Karpas-422 (cell line): Measurements from ENCODE around the gene TMEM229B. TPM values are rescaled to one million over a fixed set of nuclear protein-coding genes. Genes with fewer than 3 reads are reported as not detected.

Experiments used
- DNase-seq: peaks from one replicate; pipeline ENCODE4 v3.0.0-alpha.2; 2015
- H2AFZ ChIP-seq: fragments of 200-600 bp; sonication (generic); 2 replicates; pipeline ENCODE4 v1.6.1; 2014; ENCODE audit warnings: antibody characterized with exemption, low read length, mixed read lengths
- H3K27ac ChIP-seq: fragments of 200-600 bp; sonication (generic); 2 replicates; pipeline ENCODE4 v1.5.1; 2014; ENCODE audit warnings: mild to moderate bottlenecking, low read length, moderate library complexity
- H3K27me3 ChIP-seq: fragments of 200-600 bp; sonication (generic); 2 replicates; pipeline ENCODE4 v1.6.1; 2014; ENCODE audit warnings: low read length, mixed read lengths
- H3K36me3 ChIP-seq: fragments of 200-600 bp; sonication (generic); 2 replicates; pipeline ENCODE4 v1.6.1; 2014; ENCODE audit warnings: low read length, mixed read lengths; ENCODE audit not compliant: insufficient read depth
- H3K4me1 ChIP-seq: fragments of 200-600 bp; sonication (generic); 2 replicates; pipeline ENCODE4 v1.6.1; 2014; ENCODE audit warnings: mild to moderate bottlenecking, low read length, mixed read lengths
- H3K4me2 ChIP-seq: fragments of 200-600 bp; sonication (generic); 2 replicates; pipeline ENCODE4 v1.6.1; 2014; ENCODE audit warnings: low read length, low read depth, mild to moderate bottlenecking; ENCODE audit not compliant: poor library complexity, severe bottlenecking
- H3K4me3 ChIP-seq: fragments of 200-600 bp; sonication (generic); 2 replicates; pipeline ENCODE4 v1.5.1; 2014; ENCODE audit warnings: mild to moderate bottlenecking, antibody characterized with exemption, low read length, mixed read lengths
- H3K79me2 ChIP-seq: fragments of 200-600 bp; sonication (generic); 2 replicates; pipeline ENCODE4 v1.6.1; 2014; ENCODE audit warnings: mild to moderate bottlenecking, low read length, mixed read lengths
- H3K9ac ChIP-seq: fragments of 200-600 bp; sonication (generic); 2 replicates; pipeline ENCODE4 v1.6.0; 2014; ENCODE audit warnings: low read length
- H3K9me2 ChIP-seq: fragments of 200-600 bp; sonication (generic), shearing (Covaris generic); replicated peaks from 2 replicates; pipeline ENCODE4 v1.6.0; 2014; ENCODE audit warnings: mild to moderate bottlenecking, low read length, moderate library complexity; ENCODE audit not compliant: insufficient read depth
- H3K9me3 ChIP-seq: fragments of 300-700, 200-600 bp; sonication (generic); 2 replicates; pipeline ENCODE4 v1.6.1; 2014; ENCODE audit warnings: low read length, mixed read lengths
- H4K20me1 ChIP-seq: fragments of 200-600 bp; sonication (generic); 2 replicates; pipeline ENCODE4 v1.6.1; 2014; ENCODE audit warnings: mild to moderate bottlenecking, antibody characterized with exemption, low read length, low read depth; ENCODE audit not compliant: insufficient read depth
- total RNA-seq: library from RNA; depleted of rRNA; stranded (reverse); fragments of >200 nt; shearing (Covaris generic); gene quantifications from 2 replicates; pipeline ENCODE4 v1.2.3, GENCODE V29; 2014; ENCODE audit warnings: low replicate concordance; rRNA removed

Gene TMEM229B
- 60.2 and 84.7 TPM in 2 replicates for total RNA-seq

DNA sequence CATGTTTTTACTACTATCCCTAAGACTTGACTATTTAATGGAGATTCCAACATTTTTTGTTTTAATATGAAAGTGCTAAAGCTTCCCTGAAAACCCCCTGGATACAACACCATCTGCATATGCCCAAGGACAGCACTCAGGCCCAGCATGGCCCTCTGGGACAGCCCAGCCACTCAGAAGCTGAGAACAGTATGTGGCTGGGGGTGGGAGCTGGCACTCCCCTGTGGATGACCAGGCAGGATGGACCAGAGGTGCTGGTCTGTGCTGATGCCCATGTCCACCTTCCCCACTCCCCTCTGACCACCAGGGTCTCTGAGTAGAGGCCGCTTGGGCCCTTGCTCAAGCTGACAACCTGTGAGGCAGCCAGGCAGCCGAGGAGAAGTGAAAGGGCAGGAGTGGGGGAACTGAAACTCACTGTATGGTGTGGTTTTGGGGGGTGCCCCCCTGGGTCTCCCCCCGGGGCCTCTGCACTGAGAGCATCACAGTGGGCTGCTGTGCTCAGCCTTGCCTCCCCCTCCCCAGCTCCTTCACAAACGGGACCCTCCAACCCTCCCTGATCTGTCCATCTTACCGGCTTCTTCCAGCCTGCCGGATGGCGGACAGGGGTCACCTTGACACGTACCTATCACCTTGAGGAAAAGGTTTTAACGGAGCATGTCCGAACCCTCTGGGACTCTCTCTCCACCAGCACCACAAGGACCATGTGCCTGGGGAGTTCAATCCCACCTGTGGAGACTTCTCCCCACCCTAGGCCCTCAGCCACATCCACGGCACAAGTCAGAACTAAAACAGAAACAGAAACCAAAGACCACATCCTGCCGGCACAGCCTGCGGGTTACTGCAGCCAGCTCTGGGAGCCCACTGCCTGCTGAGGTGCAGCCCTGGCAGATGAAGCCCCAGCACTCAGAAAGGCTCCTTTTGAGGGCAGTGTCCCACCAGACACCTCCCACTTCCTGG lies at the start of gene TMEM229B:
TMEM229B (minus strand) TSS at position 785 of the 957 bp plus-strand sequence. CDS start 14,798 bp downstream, outside the sequence.
- peaks cover 19% of the 10 kb centered on the region; the same call in 1 of the 2 replicates for H3K79me2 ChIP-seq
- H3K27me3 ChIP-seq, result no peaks in the 10 kb centered on the region
- H3K4me2 ChIP-seq, result peak within 1 kb of the TSS; percentile 79
- peaks cover 1% of the 10 kb centered on the region; the same call in 1 of the 2 replicates for H3K9me3 ChIP-seq
- peaks cover 20% of the 10 kb centered on the region for H3K36me3 ChIP-seq
- no peaks in the 10 kb centered on the region for H3K9me2 ChIP-seq
- peak within 1 kb of the TSS; percentile 64 for H3K4me3 ChIP-seq
- H4K20me1 ChIP-seq, result no peaks in the 10 kb centered on the region
- peaks cover 73% of the 10 kb centered on the region for H3K4me1 ChIP-seq
- peak; percentile 98 for DNase-seq
- peak within 1 kb of the TSS; percentile 95 for H3K27ac ChIP-seq
- H2AFZ ChIP-seq, result no peak within 1 kb of the TSS; the same call in 1 of the 2 replicates
- peak within 1 kb of the TSS; percentile 81 for H3K9ac ChIP-seq

DNA sequence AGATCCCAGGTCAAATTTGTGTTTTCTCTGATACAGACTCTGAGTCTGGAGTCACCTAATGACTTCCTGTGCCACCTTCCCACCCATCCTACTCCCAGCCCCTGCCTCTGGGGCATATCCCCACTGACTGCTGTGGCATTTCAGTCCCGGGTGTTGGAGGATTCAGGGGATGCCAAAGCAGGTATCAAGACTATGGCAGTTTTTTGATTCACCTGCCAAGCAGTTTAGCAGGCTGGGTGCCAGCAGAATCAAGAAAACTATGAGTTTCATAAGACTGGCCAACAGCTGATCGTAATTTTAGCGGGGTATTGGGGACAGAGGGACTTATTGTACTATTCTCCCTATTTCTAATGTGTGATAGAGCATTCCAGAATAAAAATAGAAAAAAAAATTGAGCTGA lies 49.2 kb upstream of the TMEM229B start:
- no peaks in the 10 kb centered on the region for H3K9me2 ChIP-seq
- no peak overlapping the region for H3K4me3 ChIP-seq
- H4K20me1 ChIP-seq, result no peaks in the 10 kb centered on the region
- H3K4me2 ChIP-seq, result no peak overlapping the region
- no peaks in the 10 kb centered on the region for H3K9me3 ChIP-seq
- peaks cover 8% of the 10 kb centered on the region for H3K4me1 ChIP-seq
- H2AFZ ChIP-seq, result no peak overlapping the region
- no peaks in the 10 kb centered on the region for H3K36me3 ChIP-seq
- H3K9ac ChIP-seq, result no peak overlapping the region
- peaks cover 4% of the 10 kb centered on the region; the same call in 1 of the 2 replicates for H3K27me3 ChIP-seq
- H3K79me2 ChIP-seq, result no peaks in the 10 kb centered on the region
- no peak overlapping the region for H3K27ac ChIP-seq
- DNase-seq, result no peak

DNA sequence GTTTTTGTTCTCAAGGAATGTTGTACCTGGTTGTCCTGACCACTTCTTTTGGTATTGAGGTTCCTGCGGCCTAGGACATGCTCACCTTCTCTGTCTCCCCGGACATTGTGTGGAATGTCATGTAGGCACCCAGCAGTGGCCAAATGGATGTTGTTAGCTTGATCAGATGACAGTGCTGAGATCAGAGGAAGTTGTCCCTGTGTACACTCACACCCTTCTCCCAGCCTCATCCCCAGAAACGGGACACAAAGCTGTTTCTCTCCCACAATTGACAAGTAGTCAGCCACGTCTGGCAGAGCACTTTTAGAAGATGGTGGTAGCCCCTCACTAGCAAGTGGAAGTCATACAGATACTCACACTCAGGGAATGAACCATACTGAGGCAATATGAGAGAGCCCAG lies 47.6 kb upstream of the TMEM229B start:
- no peaks in the 10 kb centered on the region for H4K20me1 ChIP-seq
- no peak overlapping the region for H3K27ac ChIP-seq
- H3K4me3 ChIP-seq, result no peak overlapping the region
- no peaks in the 10 kb centered on the region for H3K36me3 ChIP-seq
- no peak overlapping the region for H3K9ac ChIP-seq
- H3K9me3 ChIP-seq, result no peaks in the 10 kb centered on the region
- H3K27me3 ChIP-seq, result peaks cover 4% of the 10 kb centered on the region; the same call in 1 of the 2 replicates
- no peaks in the 10 kb centered on the region for H3K9me2 ChIP-seq
- H2AFZ ChIP-seq, result no peak overlapping the region
- no peaks in the 10 kb centered on the region for H3K79me2 ChIP-seq
- H3K4me1 ChIP-seq, result peaks cover 12% of the 10 kb centered on the region
- no peak for DNase-seq
- no peak overlapping the region for H3K4me2 ChIP-seq

DNA sequence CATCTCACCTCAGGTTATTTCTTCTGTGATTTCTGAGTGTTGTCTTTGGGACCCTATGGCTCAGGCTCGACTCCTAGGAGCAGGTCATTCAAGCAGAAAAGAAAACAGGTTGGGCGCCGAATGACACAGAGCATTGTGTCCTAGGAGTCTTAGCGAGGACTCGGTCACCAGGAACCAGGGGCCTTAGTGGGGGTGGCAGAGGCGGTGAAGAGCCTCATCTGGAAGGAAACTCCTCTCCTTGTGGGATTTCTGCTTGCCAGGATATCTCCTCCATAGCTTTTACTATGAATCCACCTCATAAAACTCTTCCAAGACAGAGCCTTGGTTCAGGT lies 45.2 kb upstream of the TMEM229B start:
- Histone ChIP-seq H3K9ac (0 out of 2 replicates have a peak overlapping the region, but pooled peaks have one; percentile 54), H4K20me1 (no peaks in the 10 kb centered on the region), H3K9me2 (no peaks in the 10 kb centered on the region), H3K4me3 (peak overlapping the region; percentile 68), H3K4me1 (peaks cover 12% of the 10 kb centered on the region), H3K36me3 (no peaks in the 10 kb centered on the region), H3K27ac (no peak overlapping the region), H3K9me3 (no peaks in the 10 kb centered on the region), H3K4me2 (peak overlapping the region; percentile 74), H3K79me2 (no peaks in the 10 kb centered on the region), H3K27me3 (peaks cover 4% of the 10 kb centered on the region; the same call in 1 of the 2 replicates), H2AFZ (no peak overlapping the region; the same call in 1 of the 2 replicates)
- DNase-seq, result no peak

DNA sequence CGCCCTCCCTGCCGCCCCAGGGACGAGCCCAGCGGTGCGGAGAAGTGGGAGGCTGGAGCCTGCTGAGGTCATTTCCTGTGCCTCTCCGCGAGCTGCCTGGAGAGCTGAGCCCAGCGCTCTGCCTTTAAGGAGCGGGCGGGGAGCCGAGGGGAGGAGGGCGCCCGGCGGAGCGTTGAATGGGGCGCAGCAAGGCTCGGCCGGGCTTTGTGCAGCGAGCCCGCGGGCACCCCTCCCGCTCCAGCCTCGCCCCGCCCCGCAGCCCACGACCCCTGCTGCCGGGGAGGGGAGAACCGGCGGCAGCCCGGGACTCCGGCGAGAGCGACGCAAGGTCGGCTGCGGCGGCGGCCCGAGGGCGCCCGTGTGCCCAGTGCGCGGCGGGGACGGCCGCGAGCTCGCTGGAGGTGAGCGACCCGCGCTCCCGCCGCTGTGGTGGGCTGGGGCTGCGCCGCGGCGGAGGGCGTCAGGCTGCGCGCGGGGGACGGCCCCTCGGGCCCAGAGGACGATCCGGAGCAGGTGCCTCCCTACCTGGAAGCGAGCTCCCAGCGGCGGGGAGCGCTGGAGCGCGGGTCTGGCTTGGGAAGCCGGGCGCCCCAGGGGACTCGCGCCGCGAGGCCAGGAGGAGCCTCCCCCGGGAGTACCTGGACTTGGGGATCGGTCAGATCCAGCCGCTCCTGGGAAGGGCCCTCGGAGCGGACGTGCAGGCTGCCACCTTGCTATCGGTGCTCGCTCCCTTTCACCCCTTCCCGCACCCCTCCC lies 44.7 kb upstream of the TMEM229B start, which contains the start of gene PLEKHH1:
PLEKHH1 (plus strand) TSS at position 293 of the 756 bp plus-strand sequence. CDS start 8,578 bp downstream, outside the sequence.
- peak within 1 kb of the TSS; percentile 74 for H3K4me2 ChIP-seq
- H4K20me1 ChIP-seq, result no peaks in the 10 kb centered on the region
- H3K4me3 ChIP-seq, result peak within 1 kb of the TSS; percentile 68
- H3K27me3 ChIP-seq, result peaks cover 4% of the 10 kb centered on the region; the same call in 1 of the 2 replicates
- H3K4me1 ChIP-seq, result peaks cover 14% of the 10 kb centered on the region
- H2AFZ ChIP-seq, result peak within 1 kb of the TSS; percentile 61; the same call in 1 of the 2 replicates
- no peaks in the 10 kb centered on the region for H3K79me2 ChIP-seq
- peak within 1 kb of the TSS; percentile 54 for H3K9ac ChIP-seq
- H3K27ac ChIP-seq, result no peak within 1 kb of the TSS
- H3K9me3 ChIP-seq, result no peaks in the 10 kb centered on the region
- peak; percentile 84 for DNase-seq
- H3K9me2 ChIP-seq, result no peaks in the 10 kb centered on the region
- H3K36me3 ChIP-seq, result no peaks in the 10 kb centered on the region

DNA sequence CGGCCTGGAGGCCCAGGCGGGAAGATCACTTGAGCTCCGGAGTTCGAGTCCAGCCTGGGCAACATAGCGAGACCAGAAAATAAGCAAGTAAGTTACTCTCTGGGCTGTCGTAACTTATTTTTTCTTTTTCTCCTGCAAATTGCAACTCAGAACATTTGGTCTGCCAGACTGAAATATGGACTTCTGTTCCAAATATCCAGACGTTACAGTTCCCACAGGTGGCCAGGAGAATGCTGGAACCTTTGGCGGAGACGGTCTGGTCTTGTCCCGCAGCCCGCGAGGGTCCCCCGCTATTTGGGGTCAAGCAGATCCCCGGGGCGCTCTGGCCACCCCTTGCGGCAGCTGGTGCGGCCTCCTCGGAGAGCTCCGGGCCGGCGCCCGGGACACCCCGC lies 44.1 kb upstream of the TMEM229B start:
- H4K20me1 ChIP-seq, result no peaks in the 10 kb centered on the region
- peaks cover 4% of the 10 kb centered on the region; the same call in 1 of the 2 replicates for H3K27me3 ChIP-seq
- H3K4me2 ChIP-seq, result peak overlapping the region; percentile 74
- H3K9me2 ChIP-seq, result no peaks in the 10 kb centered on the region
- no peak for DNase-seq
- peak overlapping the region; percentile 68 for H3K4me3 ChIP-seq
- H3K4me1 ChIP-seq, result peaks cover 14% of the 10 kb centered on the region
- H3K9me3 ChIP-seq, result no peaks in the 10 kb centered on the region
- peak overlapping the region; percentile 54 for H3K9ac ChIP-seq
- no peaks in the 10 kb centered on the region for H3K36me3 ChIP-seq
- H3K79me2 ChIP-seq, result no peaks in the 10 kb centered on the region
- peak overlapping the region; percentile 61; the same call in 1 of the 2 replicates for H2AFZ ChIP-seq
- H3K27ac ChIP-seq, result no peak overlapping the region

DNA sequence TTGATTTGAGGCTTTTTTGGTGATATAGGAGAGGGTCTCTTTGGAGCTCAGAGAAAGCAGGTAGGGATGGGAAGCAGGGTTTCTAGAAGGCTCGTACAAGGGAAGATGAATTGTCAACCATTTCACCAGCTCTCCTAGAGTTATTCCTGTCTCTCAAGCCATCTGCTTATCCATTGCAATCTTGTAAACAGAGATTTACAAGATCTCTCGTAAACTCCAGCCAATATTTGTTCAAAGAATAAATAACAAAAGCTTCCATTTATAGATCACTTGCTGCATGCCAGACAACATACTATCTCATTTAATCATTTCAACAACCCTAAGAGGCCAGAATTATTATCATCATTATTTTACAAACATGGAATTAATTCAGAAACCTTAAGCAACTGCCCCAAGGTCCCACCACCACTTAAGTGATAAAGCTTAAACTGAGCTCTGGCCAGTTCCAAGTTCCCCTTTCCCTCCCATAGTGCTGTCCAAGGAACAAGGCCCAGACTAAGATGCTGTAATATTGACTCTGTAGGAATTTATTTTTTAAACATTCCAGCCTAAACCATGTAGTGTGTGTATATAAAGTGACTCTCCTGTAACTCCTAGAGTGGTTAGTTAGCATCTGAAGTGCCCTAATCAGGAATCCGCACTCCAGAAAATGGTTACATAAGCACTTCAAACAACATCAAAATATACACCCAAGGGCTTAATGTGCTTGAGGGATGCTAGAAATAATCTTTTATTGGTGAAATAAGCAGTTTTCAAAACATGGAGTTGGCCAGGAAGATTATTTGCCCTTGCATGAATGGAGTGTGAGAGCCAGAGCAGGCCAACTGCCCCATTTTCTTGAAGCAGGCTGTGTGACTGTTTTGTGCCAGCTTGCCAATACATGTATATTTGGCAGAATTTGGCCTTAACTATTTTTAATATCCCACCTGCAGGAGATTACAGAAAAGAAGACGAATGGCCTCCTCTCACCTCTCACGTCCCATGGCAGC lies 41.7 kb upstream of the TMEM229B start:
- Histone ChIP-seq H3K27ac (no peak overlapping the region), H3K27me3 (peaks cover 4% of the 10 kb centered on the region; the same call in 1 of the 2 replicates), H3K4me1 (peaks cover 14% of the 10 kb centered on the region), H3K4me2 (no peak overlapping the region), H2AFZ (no peak overlapping the region), H3K9me2 (no peaks in the 10 kb centered on the region), H3K4me3 (no peak overlapping the region), H3K9ac (no peak overlapping the region), H3K9me3 (no peaks in the 10 kb centered on the region), H3K79me2 (no peaks in the 10 kb centered on the region), H4K20me1 (no peaks in the 10 kb centered on the region), H3K36me3 (no peaks in the 10 kb centered on the region)
- DNase-seq, result no peak
